CD4-positive, CD25-positive, alpha-beta regulatory T cell (primary cell): ENCODE results near the gene NAT16. TPM values are rescaled to one million over a fixed set of nuclear protein-coding genes. Genes with fewer than 3 reads are reported as not detected.
A peak's percentile ranks its signal among the peaks of the same experiment; 100 is the strongest.

Experiments used
- ATAC-seq, 2 donors: fragments of 150-1000 bp; cut with Tn5 transposase; one replicate each; pipeline ENCODE4 v1.10.0; 2021; ENCODE audit warnings: low read depth in 2 of 2, moderate number of reproducible peaks in 2 of 2, moderate library complexity in 1 of 2
- DNase-seq, 3 donors: peaks; one replicate each; pipeline versions ENCODE4 v3.0.0 to v3.0.0-alpha.2; 2012 to 2022; ENCODE audit warnings: mixed read lengths in 1 of 3
- H3K27ac ChIP-seq: one replicate; pipeline ENCODE4 v1.7.0; 2013; ENCODE audit warnings: mild to moderate bottlenecking, low read length; ENCODE audit not compliant: insufficient read depth, poor library complexity, severe bottlenecking
- H3K27me3 ChIP-seq: one replicate; pipeline ENCODE4 v1.7.0; 2013; ENCODE audit warnings: low read length; ENCODE audit not compliant: control insufficient read depth, insufficient read depth
- H3K36me3 ChIP-seq: one replicate; pipeline ENCODE4 v1.7.0; 2013; ENCODE audit warnings: mild to moderate bottlenecking, low read length, moderate library complexity; ENCODE audit not compliant: control insufficient read depth, insufficient read depth
- H3K4me1 ChIP-seq: 2 replicates; pipeline ENCODE4 v1.7.0; 2013; ENCODE audit warnings: mild to moderate bottlenecking, low read length; ENCODE audit not compliant: insufficient read depth, control insufficient read depth, poor library complexity, severe bottlenecking
- H3K4me3 ChIP-seq: one replicate; pipeline ENCODE4 v1.7.0; 2013; ENCODE audit warnings: low read depth, mild to moderate bottlenecking, low read length, moderate library complexity
- H3K9me3 ChIP-seq, 2 experiments: 1 replicate in 1 of 2; 2 replicates in 1 of 2; pipeline ENCODE4 v1.7.0; 2013; ENCODE audit warnings: low read length in 2 of 2, mild to moderate bottlenecking in 1 of 2, moderate library complexity in 1 of 2; ENCODE audit not compliant: control insufficient read depth in 2 of 2
- H3K27ac Mint-ChIP-seq, 3 donors: one replicate each; pipeline ENCODE4 v1.8.0; 2020 to 2022; ENCODE audit warnings: mild to moderate bottlenecking in 3 of 3, mixed read lengths in 3 of 3, moderate library complexity in 2 of 3
- H3K27me3 Mint-ChIP-seq: one replicate; pipeline ENCODE4 v1.8.0; 2022; ENCODE audit warnings: mild to moderate bottlenecking, mixed read lengths
- H3K36me3 Mint-ChIP-seq: one replicate; pipeline ENCODE4 v1.8.0; 2020; ENCODE audit warnings: mixed read lengths
- H3K4me1 Mint-ChIP-seq, 4 donors: one replicate each; pipeline ENCODE4 v1.8.0; 2020 to 2022; ENCODE audit warnings: mixed read lengths in 4 of 4, mild to moderate bottlenecking in 1 of 4
- H3K4me3 Mint-ChIP-seq, 4 donors: one replicate each; pipeline ENCODE4 v1.8.0; 2020 to 2022; ENCODE audit warnings: mild to moderate bottlenecking in 4 of 4, mixed read lengths in 4 of 4, moderate library complexity in 3 of 4
- H3K9me3 Mint-ChIP-seq, 7 donors: one replicate each; pipeline ENCODE4 v1.8.0; 2020 to 2022; ENCODE audit warnings: mixed read lengths in 7 of 7, mild to moderate bottlenecking in 3 of 7, moderate library complexity in 2 of 7
- polyA plus RNA-seq, 4 donors: library from polyadenylated mRNA; unstranded; fragments of 300-500 nt; fragmentation: Illumina TruSeq; gene quantifications; one replicate each; pipeline ENCODE4 v1.2.3, GENCODE V29; 2021
- total RNA-seq: library from RNA; stranded (reverse); gene quantifications from one replicate; pipeline ENCODE4 v1.2.3, GENCODE V29; 2022

NAT16 gene
- total and polyA plus RNA-seq, 5 donors from 2014 or later = not detected

DNA sequence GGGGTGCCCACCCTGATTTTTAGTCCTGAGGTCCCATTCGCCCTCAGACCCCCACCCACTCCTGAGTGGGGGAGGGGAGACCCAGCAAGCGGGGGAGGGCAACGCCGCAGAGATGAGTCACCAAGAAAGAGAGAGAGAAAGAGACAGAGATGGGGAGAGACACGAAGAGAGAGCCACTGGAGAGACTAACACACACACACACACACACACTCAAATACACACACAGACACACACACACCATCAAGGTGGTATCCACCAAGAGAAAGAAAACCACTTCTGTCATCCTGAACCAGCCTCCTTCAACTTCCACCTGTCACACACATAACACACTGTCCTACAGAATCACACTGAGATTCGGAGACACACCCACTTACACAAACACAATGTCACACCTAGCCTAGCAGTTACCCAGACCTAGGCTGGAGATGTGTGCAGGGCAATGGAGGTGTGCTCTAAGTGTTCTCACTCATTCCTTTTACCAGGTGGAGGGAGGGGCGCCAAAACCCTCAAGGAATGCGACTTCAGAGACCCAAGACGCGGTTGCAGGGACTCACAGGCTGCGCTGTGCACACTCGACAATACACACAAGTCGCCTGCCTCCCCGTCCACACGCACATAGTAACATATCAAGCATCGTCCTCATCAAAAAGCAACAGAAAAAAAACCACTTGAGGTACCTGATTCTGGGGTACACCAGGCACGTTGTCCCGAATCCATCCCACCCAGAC, 10.8 kb downstream of the NAT16 start:
- Histone ChIP-seq H3K4me1 (peaks cover 61% of the 10 kb centered on the region), H3K4me3 (no peak overlapping the region), H3K27me3 (peaks cover 54% of the 10 kb centered on the region), H3K36me3 (no peaks in the 10 kb centered on the region), H3K9me3 (no peaks in the 10 kb centered on the region), H3K27ac (no peak overlapping the region)
- ATAC-seq (no peak), DNase-seq (no peak)
- Mint-ChIP-seq H3K27me3 (peaks cover 85% of the 10 kb centered on the region), H3K4me1 (peaks cover 6 to 79% (median 47%) of the 10 kb centered on the region in 4 donors), H3K9me3 (peaks cover 0 to 14% (median 3%) of the 10 kb centered on the region in 7 donors), H3K4me3 (peak overlapping the region; percentile 24 to 64 (median 46)), H3K27ac (no peak overlapping the region), H3K36me3 (peaks cover 4% of the 10 kb centered on the region)

DNA sequence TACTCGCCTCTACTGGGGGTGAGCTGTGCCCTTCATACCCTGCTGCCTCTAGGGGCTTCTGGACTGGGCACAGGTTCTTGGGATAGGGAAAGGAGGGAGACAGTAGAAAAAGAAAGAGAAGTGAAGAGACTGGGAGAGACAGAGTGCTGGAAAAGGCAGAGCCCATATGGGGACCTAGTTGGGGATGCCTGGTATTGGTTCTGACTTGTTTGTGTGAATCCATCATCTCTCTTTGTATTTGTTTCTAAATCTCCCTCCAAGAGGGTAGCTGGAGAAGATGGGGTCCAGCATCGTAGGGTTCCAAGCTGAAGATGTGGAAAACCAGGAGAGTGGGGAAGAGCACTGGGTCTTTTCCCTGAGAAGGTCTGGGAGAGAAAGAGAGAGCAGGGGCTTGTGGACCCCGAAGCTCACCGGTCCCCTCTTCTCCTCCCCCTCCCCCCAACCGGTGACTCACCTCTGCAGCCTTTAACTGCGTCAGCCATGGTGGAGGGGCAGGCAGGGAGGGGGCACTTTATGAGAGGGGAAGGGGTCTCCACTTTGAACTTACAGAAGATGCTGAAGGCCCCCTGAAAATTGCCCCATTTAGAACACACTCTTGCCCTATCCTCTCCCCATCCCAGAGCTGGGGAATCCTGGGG, 11.6 kb downstream of the NAT16 start:
- H3K4me3 ChIP-seq = no peak overlapping the region
- Mint-ChIP-seq H3K27ac (peak overlapping the region in 1 of 3 donors; percentile 38), H3K4me1 (peaks cover 6 to 74% (median 42%) of the 10 kb centered on the region in 4 donors), H3K36me3 (peaks cover 4% of the 10 kb centered on the region), H3K9me3 (peaks cover 0 to 13% (median 3%) of the 10 kb centered on the region in 7 donors), H3K4me3 (peak overlapping the region in 3 of 4 donors; percentile 2 to 52 (median 4)), H3K27me3 (peaks cover 79% of the 10 kb centered on the region)
- H3K36me3 ChIP-seq = no peaks in the 10 kb centered on the region
- H3K27ac ChIP-seq = no peak overlapping the region
- H3K4me1 ChIP-seq = peaks cover 61% of the 10 kb centered on the region
- no peak for ATAC-seq
- no peak for DNase-seq
- no peaks in the 10 kb centered on the region for H3K9me3 ChIP-seq
- H3K27me3 ChIP-seq = peaks cover 51% of the 10 kb centered on the region

DNA sequence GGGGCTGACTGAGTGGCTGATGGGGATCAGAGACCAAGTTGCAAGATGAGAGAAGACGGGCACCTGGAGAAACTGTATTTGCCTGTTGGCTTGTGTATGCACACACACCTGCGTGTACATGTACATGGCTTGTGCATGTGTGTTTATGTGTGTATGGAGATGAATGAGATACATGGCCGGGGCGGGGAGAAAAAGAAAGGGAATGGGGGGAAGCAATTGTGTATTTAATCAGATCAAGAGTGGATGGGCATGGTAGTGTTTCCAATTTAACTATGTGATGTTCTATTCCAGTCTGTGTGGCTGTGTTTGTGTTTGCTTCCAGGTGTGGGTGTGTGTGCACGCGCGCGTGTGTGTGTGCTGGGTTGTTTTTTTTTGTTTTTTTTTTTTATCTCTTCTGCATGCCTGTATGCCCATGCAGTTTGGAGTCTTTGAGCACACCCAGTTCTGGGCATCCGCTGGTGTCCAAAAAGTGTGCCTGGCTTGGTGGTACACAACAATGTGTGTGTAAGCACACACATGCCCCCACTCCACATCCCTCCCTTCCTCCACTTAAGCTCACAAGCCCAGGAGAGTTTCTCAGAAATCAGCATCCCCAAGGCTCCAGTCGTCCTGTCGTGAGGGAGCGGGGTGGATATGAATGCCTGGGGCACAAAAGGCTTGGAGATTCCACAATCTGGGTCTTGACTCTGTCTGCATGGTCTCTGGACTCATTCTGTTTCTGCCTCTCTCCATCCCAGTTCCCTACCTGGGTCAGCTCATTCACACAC, 12.3 kb downstream of the NAT16 start:
- Mint-ChIP-seq H3K4me3 (peak overlapping the region in 1 of 4 donors; percentile 4), H3K36me3 (peaks cover 4% of the 10 kb centered on the region), H3K9me3 (peaks cover 0 to 13% (median 3%) of the 10 kb centered on the region in 7 donors), H3K4me1 (peaks cover 6 to 70% (median 42%) of the 10 kb centered on the region in 4 donors), H3K27ac (no peak overlapping the region), H3K27me3 (peaks cover 79% of the 10 kb centered on the region)
- H3K27me3 ChIP-seq = peaks cover 51% of the 10 kb centered on the region
- ATAC-seq (no peak), DNase-seq (no peak)
- no peak overlapping the region for H3K4me3 ChIP-seq
- no peaks in the 10 kb centered on the region for H3K9me3 ChIP-seq
- H3K4me1 ChIP-seq = peaks cover 57% of the 10 kb centered on the region
- H3K36me3 ChIP-seq = no peaks in the 10 kb centered on the region
- H3K27ac ChIP-seq = no peak overlapping the region

DNA sequence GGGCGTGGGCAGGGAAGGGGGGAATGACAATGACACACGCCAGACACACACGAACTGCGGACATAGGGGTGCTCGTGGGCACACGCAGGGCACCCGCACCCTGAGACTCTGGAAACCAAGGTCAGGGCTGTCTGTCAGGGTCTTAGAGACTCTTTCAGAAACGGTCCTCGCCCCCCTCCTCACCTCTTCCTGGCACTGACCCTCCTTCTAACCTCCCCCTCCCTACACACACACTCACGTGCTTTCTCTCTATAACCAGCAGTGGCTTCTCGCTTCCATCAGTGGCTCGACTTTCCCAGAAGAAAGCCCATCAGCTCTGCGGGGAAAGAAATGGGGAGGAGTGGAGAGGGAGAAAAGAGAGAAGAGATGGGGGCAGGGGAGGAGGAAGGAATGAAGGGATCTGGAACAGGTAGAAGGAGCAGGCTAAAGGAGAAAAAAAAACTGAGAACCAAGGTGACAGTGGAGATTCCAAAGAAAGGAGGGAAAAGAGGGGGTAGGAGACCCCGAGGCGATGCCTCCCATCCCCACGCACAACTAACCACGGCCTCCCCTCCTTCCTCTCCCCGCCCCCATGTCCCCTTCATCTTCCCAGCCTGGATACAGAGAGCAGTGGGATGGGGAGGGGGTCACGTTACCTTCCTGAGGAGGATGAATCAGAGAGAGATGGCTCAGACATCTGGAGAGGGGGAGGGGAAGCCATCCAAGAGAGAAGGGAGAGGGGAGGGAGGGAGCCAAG, 13.0 kb downstream of the NAT16 start:
- Histone ChIP-seq H3K27ac (no peak overlapping the region), H3K36me3 (no peaks in the 10 kb centered on the region), H3K4me3 (no peak overlapping the region), H3K27me3 (peaks cover 51% of the 10 kb centered on the region), H3K4me1 (peaks cover 57% of the 10 kb centered on the region), H3K9me3 (no peaks in the 10 kb centered on the region)
- H3K27ac Mint-ChIP-seq = no peak overlapping the region
- H3K4me3 Mint-ChIP-seq = peak overlapping the region in 1 of 4 donors; percentile 4
- H3K27me3 Mint-ChIP-seq = peaks cover 81% of the 10 kb centered on the region
- peaks cover 6 to 72% (median 44%) of the 10 kb centered on the region in 4 donors for H3K4me1 Mint-ChIP-seq
- no peak for DNase-seq
- no peak for ATAC-seq
- peaks cover 4% of the 10 kb centered on the region for H3K36me3 Mint-ChIP-seq
- peaks cover 0 to 13% (median 3%) of the 10 kb centered on the region in 7 donors for H3K9me3 Mint-ChIP-seq

DNA sequence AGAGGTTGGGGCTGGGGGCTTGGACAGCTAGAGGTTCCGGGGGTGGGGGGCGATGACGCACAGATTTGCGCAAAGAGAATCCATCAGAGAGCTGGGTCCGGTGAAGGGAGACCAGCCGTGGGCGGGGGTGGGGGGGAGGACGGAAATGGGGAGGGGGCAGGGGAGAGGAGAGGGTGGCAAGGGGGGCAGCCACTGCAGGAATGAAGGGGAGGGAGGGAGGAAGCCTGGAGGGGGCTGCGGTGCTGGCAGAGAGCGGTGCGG, 13.5 kb downstream of the NAT16 start:
- Mint-ChIP-seq H3K4me3 (peak overlapping the region in 1 of 4 donors; percentile 32), H3K9me3 (peaks cover 0 to 13% (median 3%) of the 10 kb centered on the region in 7 donors)

DNA sequence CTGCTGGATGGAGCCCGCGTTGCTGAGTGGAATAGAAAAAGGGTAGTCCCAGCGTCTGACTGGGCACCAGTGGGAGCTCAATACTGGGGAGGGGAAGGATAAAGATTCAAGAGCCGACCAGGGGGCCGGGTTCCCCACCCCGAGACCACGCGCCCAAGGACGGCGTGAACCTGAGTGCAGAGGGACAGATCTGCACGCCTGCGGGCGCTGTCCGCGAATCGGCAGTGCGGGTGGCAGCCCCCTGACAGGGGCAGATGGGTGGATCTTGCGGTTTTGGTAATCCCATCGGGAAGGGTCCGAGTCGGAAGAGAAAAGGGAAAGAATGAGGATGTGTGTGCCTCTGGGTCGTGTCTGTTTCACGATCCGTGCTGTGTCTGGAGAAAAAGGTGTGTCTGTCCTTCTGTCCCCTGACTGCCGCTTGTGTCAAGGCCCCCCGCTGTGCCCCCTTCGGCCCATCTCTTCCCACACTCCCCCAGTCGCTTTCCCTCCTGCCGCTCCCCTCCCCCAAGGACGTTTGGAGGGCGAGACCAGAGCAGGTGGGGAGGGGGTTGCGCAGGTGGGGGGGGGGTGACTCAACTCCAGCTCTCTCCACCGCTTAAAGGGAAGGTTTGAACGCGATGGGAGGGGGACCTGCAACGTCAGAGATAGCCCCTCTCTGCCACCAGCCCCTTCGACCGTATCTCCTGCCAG, 14.0 kb downstream of the NAT16 start:
- peaks cover 49% of the 10 kb centered on the region for H3K4me1 ChIP-seq
- Mint-ChIP-seq H3K4me3 (peak overlapping the region; percentile 43 to 96 (median 76)), H3K27ac (peak overlapping the region in 2 of 3 donors; percentile 4 to 91), H3K9me3 (peaks cover 0 to 10% (median under 1%) of the 10 kb centered on the region in 7 donors), H3K36me3 (peaks cover 4% of the 10 kb centered on the region), H3K4me1 (peaks cover 6 to 62% (median 39%) of the 10 kb centered on the region in 4 donors), H3K27me3 (peaks cover 74% of the 10 kb centered on the region)
- H3K9me3 ChIP-seq = no peaks in the 10 kb centered on the region
- DNase-seq (no peak), ATAC-seq (no peak)
- H3K4me3 ChIP-seq = no peak overlapping the region
- peaks cover 47% of the 10 kb centered on the region for H3K27me3 ChIP-seq
- no peaks in the 10 kb centered on the region for H3K36me3 ChIP-seq
- H3K27ac ChIP-seq = no peak overlapping the region

More for the DNA sequence above, 13.5 kb downstream of the NAT16 start:
- Mint-ChIP-seq H3K27me3 (peaks cover 79% of the 10 kb centered on the region), H3K4me1 (peaks cover 6 to 67% (median 43%) of the 10 kb centered on the region in 4 donors), H3K27ac (no peak overlapping the region), H3K36me3 (peaks cover 4% of the 10 kb centered on the region)
- ATAC-seq = no peak
- no peak overlapping the region for H3K27ac ChIP-seq
- no peak for DNase-seq
- no peak overlapping the region for H3K4me3 ChIP-seq
- H3K27me3 ChIP-seq = peaks cover 51% of the 10 kb centered on the region
- H3K36me3 ChIP-seq = no peaks in the 10 kb centered on the region
- H3K9me3 ChIP-seq = no peaks in the 10 kb centered on the region
- H3K4me1 ChIP-seq = peaks cover 52% of the 10 kb centered on the region
